RWPE1 (cell line): Measurements from ENCODE around the gene SMCO2.

Experiments used
- CTCF ChIA-PET: fragments of 350-600 bp; sonication (Branson Sonifier 250); formaldehyde crosslinking; extraction: SDS; loops from one replicate; lab custom pipeline; 2021; lab: Yijun Ruan, JAX
- POLR2A ChIA-PET: fragments of 400-600 bp; formaldehyde crosslinking; extraction: SDS; loops from one replicate; lab custom pipeline; 2020; ENCODE audit warnings: antibody characterized with exemption; ENCODE audit not compliant: low non-redundant PET; lab: Yijun Ruan, JAX
- DNase-seq: peaks from one replicate; pipeline ENCODE4 v3.0.0; 2012; ENCODE audit warnings: low spot score
- H3K27ac ChIP-seq: fragments of 450-650 bp; 2 replicates; pipeline ENCODE4 v1.5.1; 2017
- CTCF ChIP-seq: fragments of 450-650 bp; conservative IDR thresholded peaks from 2 replicates; pipeline ENCODE4 v1.5.1; 2017; ENCODE audit warnings: low read depth, mild to moderate bottlenecking

Gene SMCO2

GRCh38 chr12:27545665-27546064 lies 99.1 kb downstream of the SMCO2 start:
- ChIA-PET POLR2A (no interaction called here), CTCF (no interaction called here)
- no peak for DNase-seq
- no peak for TF ChIP-seq CTCF
- no peak overlapping the region for H3K27ac ChIP-seq

GRCh38 chr12:27547592-27547991 lies 101.1 kb downstream of the SMCO2 start:
- POLR2A ChIA-PET, result no interaction called here
- peak overlapping the region; percentile 63 for H3K27ac ChIP-seq
- TF ChIP-seq CTCF, result no peak
- CTCF ChIA-PET, result interaction anchor here (0.6 kb wide), 1 partner anchor 33 kb away, joined by 5 read pairs; no protein-coding TSS in a partner anchor
- no peak for DNase-seq

GRCh38 chr12:27548301-27549199 lies 102.0 kb downstream of the SMCO2 start:
- peak overlapping the region; percentile 80 for H3K27ac ChIP-seq

GRCh38 chr12:27549236-27549800 lies 102.8 kb downstream of the SMCO2 start:
- ChIA-PET POLR2A (interaction anchor here (1.0 kb wide), 1 partner anchor 24 kb away, joined by 3 read pairs; no protein-coding TSS in a partner anchor), CTCF (interaction anchor here (0.6 to 1.0 kb wide), 2 partner anchors 115 to 1891 kb away, joined by 3 to 6 read pairs; no protein-coding TSS in a partner anchor)
- no peak for TF ChIP-seq CTCF
- H3K27ac ChIP-seq, result peak overlapping the region; percentile 94
- peak; percentile 69 for DNase-seq

More at GRCh38 chr12:27548301-27549199, 102.0 kb downstream of the SMCO2 start:
- ChIA-PET CTCF (interaction anchor here (0.5 kb wide), 1 partner anchor 552 kb away, joined by 6 read pairs; no protein-coding TSS in a partner anchor), POLR2A (no interaction called here)
- TF ChIP-seq CTCF, result no peak
- DNase-seq, result no peak

- ChIA-PET POLR2A (interaction anchor here (1.0 kb wide), 1 partner anchor 25 kb away, joined by 3 read pairs; no protein-coding TSS in a partner anchor), CTCF (interaction anchor here (0.6 to 1.0 kb wide), 3 partner anchors 27 to 1891 kb away, joined by 3 to 6 read pairs (median 3); no protein-coding TSS in a partner anchor)
- DNase-seq, result peak; percentile 72
- peak overlapping the region; percentile 94 for H3K27ac ChIP-seq
- no peak for TF ChIP-seq CTCF
Measured at GRCh38 chr12:27549801-27550652, 103.5 kb downstream of the SMCO2 start.
